Activated naive CD8-positive, alpha-beta T cell treated with anti-CD3 and anti-CD28 coated beads, Interleukin-2, amount 50 U/mL, for 24 hours (primary cell): ENCODE results near the gene METTL24.

ENCODE experiments used
- ATAC-seq: fragments of 150-1000 bp; cut with Tn5 transposase; one replicate; pipeline ENCODE4 v1.10.0; 2021
- DNase-seq: peaks from one replicate; pipeline ENCODE4 v3.0.0; 2021
- H3K27ac Mint-ChIP-seq: one replicate; pipeline ENCODE4 v1.8.0; 2021; ENCODE audit warnings: mild to moderate bottlenecking, mixed read lengths
- H3K27me3 Mint-ChIP-seq: one replicate; pipeline ENCODE4 v1.8.0; 2021; ENCODE audit warnings: mixed read lengths
- H3K36me3 Mint-ChIP-seq: one replicate; pipeline ENCODE4 v1.8.0; 2021; ENCODE audit warnings: low read depth, mixed read lengths
- H3K4me1 Mint-ChIP-seq: one replicate; pipeline ENCODE4 v1.8.0; 2021; ENCODE audit warnings: mixed read lengths
- H3K4me3 Mint-ChIP-seq: one replicate; pipeline ENCODE4 v1.8.0; 2021; ENCODE audit warnings: mild to moderate bottlenecking, moderate library complexity, mixed read lengths
- H3K9me3 Mint-ChIP-seq: one replicate; pipeline ENCODE4 v1.8.0; 2021; ENCODE audit warnings: mixed read lengths

METTL24 gene

DNA sequence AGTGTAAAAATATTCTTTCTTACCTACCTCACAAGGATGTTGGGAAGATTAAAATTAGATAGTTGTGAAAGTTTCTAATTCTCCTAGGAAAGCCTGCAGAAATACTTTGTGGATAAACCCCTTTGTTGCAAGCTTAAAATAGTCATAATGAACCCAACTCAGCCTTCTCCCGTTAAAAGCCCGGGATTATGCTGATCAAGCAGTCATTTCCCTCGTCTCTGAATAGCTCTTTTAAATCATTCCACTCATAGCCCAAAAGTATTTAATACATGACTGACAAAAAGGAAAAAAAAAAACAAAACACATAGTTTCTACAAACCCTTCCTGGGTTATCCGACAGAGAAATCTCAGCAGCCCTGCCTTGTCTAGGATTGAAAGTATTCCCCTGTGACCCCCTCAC is 10.9 kb upstream of the METTL24 start:
- Mint-ChIP-seq H3K9me3 (no peaks in the 10 kb centered on the region), H3K27ac (no peak overlapping the region), H3K4me1 (peaks cover 26% of the 10 kb centered on the region), H3K36me3 (no peaks in the 10 kb centered on the region), H3K27me3 (no peaks in the 10 kb centered on the region), H3K4me3 (no peak overlapping the region)
- DNase-seq (no peak), ATAC-seq (no peak)

DNA sequence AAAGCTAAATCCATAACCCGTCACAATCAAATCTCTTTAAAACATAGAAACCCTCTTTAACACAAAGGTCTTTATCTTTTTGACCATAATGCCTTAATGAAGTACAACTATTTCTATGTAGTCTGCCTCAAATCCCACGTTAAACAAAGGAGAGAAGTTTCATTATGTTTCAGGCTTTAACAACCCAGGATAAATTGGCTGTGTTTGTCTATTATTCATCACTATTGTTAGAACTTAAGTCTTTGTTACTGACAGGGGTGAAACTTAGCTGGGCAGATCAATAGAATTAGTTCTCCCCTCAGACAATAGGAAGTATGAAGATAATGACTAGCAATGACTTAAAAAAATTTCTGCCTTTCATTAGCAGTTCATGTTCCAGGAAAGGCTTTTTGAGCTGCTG is 10.1 kb upstream of the METTL24 start:
- Mint-ChIP-seq H3K4me3 (no peak overlapping the region), H3K4me1 (peaks cover 26% of the 10 kb centered on the region), H3K27me3 (no peaks in the 10 kb centered on the region), H3K9me3 (no peaks in the 10 kb centered on the region), H3K27ac (no peak overlapping the region), H3K36me3 (no peaks in the 10 kb centered on the region)
- ATAC-seq (no peak), DNase-seq (no peak)

DNA sequence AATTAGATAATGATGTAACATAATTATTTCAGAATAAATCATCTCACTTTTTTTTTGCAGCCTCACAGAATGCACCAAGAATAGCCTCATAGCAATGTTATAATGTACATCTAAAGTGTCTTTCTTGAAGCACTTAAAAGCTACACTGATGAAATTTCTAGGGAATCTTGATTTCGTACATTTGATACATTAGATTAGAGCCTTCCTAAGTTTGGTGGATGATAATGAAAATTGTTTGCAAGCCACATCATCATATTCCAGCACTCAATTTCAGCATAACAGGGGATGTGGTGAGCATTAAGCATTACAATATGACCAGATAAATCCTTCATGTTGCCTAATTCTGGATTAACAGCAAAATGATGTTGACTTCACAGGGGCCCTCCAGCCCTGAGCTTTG is 9.7 kb upstream of the METTL24 start:
- DNase-seq (no peak), ATAC-seq (no peak)
- peaks cover 26% of the 10 kb centered on the region for H3K4me1 Mint-ChIP-seq
- no peaks in the 10 kb centered on the region for H3K9me3 Mint-ChIP-seq
- no peak overlapping the region for H3K4me3 Mint-ChIP-seq
- H3K36me3 Mint-ChIP-seq: no peaks in the 10 kb centered on the region
- no peaks in the 10 kb centered on the region for H3K27me3 Mint-ChIP-seq
- no peak overlapping the region for H3K27ac Mint-ChIP-seq

GRCh38 chr6:110366975-110367374 is 8.8 kb upstream of the METTL24 start:
- ATAC-seq: peak; percentile 33
- Mint-ChIP-seq H3K4me3 (no peak overlapping the region), H3K27me3 (no peaks in the 10 kb centered on the region), H3K4me1 (peaks cover 26% of the 10 kb centered on the region), H3K36me3 (no peaks in the 10 kb centered on the region), H3K9me3 (no peaks in the 10 kb centered on the region), H3K27ac (no peak overlapping the region)
- DNase-seq: no peak

DNA sequence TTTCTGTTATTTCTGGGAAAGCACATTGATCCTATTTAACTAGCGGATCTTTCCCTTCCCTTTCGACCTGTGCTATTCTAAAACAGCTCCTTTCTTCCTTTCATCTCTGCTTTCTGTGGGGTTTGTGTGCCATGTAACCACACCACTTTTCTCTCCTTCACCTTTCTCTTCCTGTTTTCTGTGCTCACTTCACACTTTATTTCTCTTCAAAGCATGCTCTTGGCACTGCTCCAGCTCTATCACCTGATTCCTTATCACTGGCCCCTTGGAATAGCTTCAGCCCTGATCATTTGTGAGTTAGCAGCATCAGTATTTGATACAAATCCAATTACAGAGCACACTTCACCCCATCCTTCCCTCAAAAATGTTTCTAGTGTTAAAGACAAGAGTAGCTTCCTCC is 8.1 kb upstream of the METTL24 start:
- Mint-ChIP-seq H3K27ac (no peak overlapping the region), H3K27me3 (no peaks in the 10 kb centered on the region), H3K4me1 (peaks cover 26% of the 10 kb centered on the region), H3K4me3 (no peak overlapping the region), H3K9me3 (no peaks in the 10 kb centered on the region), H3K36me3 (no peaks in the 10 kb centered on the region)
- ATAC-seq (no peak), DNase-seq (no peak)

DNA sequence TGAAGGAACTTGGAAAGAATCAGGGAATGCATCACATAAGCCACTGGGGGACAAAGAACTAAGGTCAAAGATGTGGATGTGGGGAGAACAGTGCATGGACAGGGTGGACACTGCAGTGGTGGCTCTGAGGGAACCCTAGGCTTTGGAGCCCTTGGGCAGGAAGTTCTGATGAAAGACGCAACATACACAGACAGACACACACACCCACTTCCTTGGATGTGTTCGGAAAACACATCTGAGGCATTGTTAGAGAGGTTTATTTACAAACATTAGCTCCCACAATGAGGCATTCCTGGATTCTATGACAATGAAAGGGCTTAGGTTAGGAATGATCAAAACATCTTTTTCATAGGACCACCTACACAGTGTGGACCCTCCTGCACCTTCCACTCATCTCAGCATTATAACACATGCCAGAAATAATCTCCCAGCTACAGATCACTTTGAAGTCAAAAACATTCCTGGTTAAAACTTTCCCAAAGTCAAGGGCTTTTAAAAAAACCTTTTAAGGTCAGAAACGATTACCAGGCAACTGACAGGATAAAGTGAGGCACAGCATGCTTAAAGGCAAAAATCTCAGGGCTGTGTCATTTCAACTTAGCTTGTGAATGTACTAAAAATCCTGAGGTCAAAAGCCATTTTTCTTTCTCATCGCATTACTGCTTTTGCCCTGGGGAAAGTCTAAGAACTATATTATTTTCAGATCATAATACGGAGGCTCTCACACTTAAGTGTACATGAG is 6.4 kb upstream of the METTL24 start:
- peaks cover 1% of the 10 kb centered on the region for H3K27me3 Mint-ChIP-seq
- no peaks in the 10 kb centered on the region for H3K9me3 Mint-ChIP-seq
- H3K4me1 Mint-ChIP-seq: peaks cover 26% of the 10 kb centered on the region
- no peak overlapping the region for H3K27ac Mint-ChIP-seq
- ATAC-seq: no peak
- H3K36me3 Mint-ChIP-seq: no peaks in the 10 kb centered on the region
- no peak for DNase-seq
- no peak overlapping the region for H3K4me3 Mint-ChIP-seq

DNA sequence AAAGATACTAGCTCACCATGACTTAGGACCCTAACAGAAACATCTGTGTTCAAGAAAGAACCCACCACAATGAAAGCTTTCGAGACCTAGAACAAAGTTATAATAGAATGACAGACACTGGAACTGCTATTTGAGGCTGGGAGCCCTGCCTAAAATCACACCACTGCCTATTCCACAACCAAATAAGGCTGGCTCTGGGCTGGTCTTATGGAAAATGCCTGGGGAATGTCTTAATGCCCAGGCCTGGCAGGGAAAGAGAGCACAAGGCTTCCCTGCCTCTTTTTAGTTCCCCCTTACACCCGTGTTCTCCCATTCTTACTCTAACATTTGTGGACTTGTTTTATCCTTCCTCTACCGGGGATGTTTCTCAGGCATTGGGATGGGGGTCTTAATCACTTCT is 5.6 kb upstream of the METTL24 start:
- Mint-ChIP-seq H3K27me3 (peaks cover 9% of the 10 kb centered on the region), H3K4me3 (no peak overlapping the region), H3K9me3 (no peaks in the 10 kb centered on the region), H3K36me3 (no peaks in the 10 kb centered on the region), H3K27ac (no peak overlapping the region), H3K4me1 (peaks cover 26% of the 10 kb centered on the region)
- ATAC-seq: no peak
- DNase-seq: no peak

DNA sequence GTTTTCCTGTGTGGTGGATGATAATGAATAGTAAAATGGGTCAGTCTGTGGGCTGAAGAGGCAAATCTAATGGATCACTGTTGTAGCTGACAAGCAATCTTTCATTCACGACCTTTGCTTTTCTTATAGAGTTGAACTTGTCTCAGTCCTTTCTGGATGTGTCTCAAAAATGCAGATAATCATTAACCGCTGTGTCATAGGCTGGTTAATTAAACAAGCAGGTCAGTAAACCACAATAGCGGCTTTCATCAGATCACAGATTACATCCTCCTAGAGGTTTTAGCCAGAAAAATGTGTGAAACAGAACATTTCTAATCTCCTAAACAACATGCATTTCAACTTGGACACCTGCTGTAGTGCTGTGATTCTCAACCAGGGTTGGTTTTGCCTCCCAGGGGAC is 2.5 kb upstream of the METTL24 start:
- H3K4me1 Mint-ChIP-seq: peaks cover 19% of the 10 kb centered on the region
- ATAC-seq (no peak), DNase-seq (no peak)
- no peak overlapping the region for H3K27ac Mint-ChIP-seq
- no peaks in the 10 kb centered on the region for H3K9me3 Mint-ChIP-seq
- no peaks in the 10 kb centered on the region for H3K36me3 Mint-ChIP-seq
- peaks cover 28% of the 10 kb centered on the region for H3K27me3 Mint-ChIP-seq
- H3K4me3 Mint-ChIP-seq: no peak overlapping the region

- no peaks in the 10 kb centered on the region for H3K9me3 Mint-ChIP-seq
- H3K27me3 Mint-ChIP-seq: peaks cover 31% of the 10 kb centered on the region
- peaks cover 15% of the 10 kb centered on the region for H3K4me1 Mint-ChIP-seq
- H3K36me3 Mint-ChIP-seq: no peaks in the 10 kb centered on the region
- ATAC-seq (no peak), DNase-seq (no peak)
- H3K27ac Mint-ChIP-seq: no peak overlapping the region
- peak overlapping the region; percentile 40 for H3K4me3 Mint-ChIP-seq
These were observed 1.4 kb upstream of the METTL24 start for GRCh38 chr6:110359556-110359955.

DNA sequence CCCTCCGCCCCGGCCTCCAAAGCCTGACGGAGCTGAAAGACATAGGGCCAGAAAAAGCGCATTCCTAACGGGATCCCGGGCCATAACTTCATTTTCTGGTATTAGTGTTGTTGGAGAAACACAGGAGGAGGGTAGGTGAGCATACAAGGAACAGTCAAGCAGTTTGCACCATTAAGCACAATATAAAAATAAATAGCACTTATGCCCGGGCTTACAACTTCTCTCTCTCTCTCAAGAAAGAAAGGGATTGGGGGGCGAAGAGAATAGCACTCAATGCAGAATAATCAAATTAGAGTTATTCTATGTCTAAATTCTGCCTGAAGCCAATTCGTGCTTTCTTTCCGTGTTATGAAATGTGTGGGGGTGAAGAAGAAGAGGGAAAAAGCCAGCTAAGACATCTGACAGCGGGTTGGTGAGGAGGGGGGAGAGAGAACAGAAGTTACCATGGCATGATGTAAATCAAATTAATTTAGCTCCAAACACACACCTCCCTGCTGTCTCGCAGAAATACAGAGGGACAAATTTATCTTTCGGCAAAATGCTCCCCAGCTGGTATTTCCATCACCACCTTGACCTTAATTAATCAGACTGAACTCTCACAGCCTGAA is 508 bp upstream of the METTL24 start:
- Mint-ChIP-seq H3K9me3 (no peaks in the 10 kb centered on the region), H3K27me3 (peaks cover 31% of the 10 kb centered on the region), H3K36me3 (no peaks in the 10 kb centered on the region), H3K4me1 (peaks cover 11% of the 10 kb centered on the region), H3K27ac (no peak overlapping the region), H3K4me3 (peak overlapping the region; percentile 54)
- ATAC-seq (no peak), DNase-seq (no peak)

DNA sequence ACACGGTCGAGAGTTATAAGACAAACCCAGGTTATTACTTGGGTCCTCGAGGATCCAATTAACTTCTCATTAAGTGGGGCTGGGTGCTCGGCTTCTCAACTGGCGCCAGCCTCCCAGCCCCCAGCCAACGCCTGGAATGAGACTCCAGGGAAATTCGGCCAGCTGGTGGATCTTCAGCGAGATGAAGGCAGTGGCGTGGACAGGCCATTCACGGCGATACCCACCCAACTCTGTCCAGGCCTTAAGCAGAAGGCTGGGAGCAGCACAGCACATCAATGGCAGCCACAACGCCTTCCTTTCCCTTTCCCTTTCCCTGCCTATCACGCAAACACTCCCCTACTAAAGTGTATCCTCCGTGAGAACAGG is 868 bp downstream of the METTL24 start:
- Mint-ChIP-seq H3K27me3 (peaks cover 31% of the 10 kb centered on the region), H3K36me3 (no peaks in the 10 kb centered on the region), H3K27ac (no peak overlapping the region), H3K4me3 (peak overlapping the region; percentile 79), H3K4me1 (peaks cover 11% of the 10 kb centered on the region), H3K9me3 (no peaks in the 10 kb centered on the region)
- no peak for ATAC-seq
- no peak for DNase-seq

GRCh38 chr6:110356778-110357177 is 1.4 kb downstream of the METTL24 start:
- Mint-ChIP-seq H3K4me1 (peaks cover 11% of the 10 kb centered on the region), H3K4me3 (peak overlapping the region; percentile 79), H3K36me3 (no peaks in the 10 kb centered on the region), H3K9me3 (no peaks in the 10 kb centered on the region), H3K27me3 (peaks cover 31% of the 10 kb centered on the region), H3K27ac (no peak overlapping the region)
- ATAC-seq (no peak), DNase-seq (no peak)

- H3K9me3 Mint-ChIP-seq: no peaks in the 10 kb centered on the region
- ATAC-seq (no peak), DNase-seq (no peak)
- no peak overlapping the region for H3K4me3 Mint-ChIP-seq
- no peaks in the 10 kb centered on the region for H3K36me3 Mint-ChIP-seq
- peaks cover 11% of the 10 kb centered on the region for H3K4me1 Mint-ChIP-seq
- H3K27ac Mint-ChIP-seq: no peak overlapping the region
- peaks cover 31% of the 10 kb centered on the region for H3K27me3 Mint-ChIP-seq
These were observed 2.4 kb downstream of the METTL24 start for GRCh38 chr6:110355727-110356126.

DNA sequence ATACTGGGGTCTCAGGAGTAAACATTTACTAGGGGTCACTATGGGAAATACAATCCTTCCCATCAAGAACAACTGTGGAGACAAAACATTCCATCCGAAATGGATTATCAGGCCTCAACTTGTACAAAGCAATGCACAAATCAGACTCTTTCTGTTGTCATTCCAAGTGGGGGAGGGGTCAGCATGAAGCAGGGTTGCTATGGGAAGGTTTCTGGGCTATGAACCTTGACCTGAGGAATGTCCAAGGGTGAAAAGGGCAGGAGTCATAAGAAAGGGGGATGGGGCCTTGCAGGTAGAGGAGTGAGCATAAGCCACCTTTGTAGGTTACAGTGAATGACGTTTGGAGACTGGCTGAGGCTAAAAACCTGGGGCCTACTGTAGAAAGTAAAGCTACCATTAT is 3.1 kb downstream of the METTL24 start:
- Mint-ChIP-seq H3K9me3 (no peaks in the 10 kb centered on the region), H3K4me1 (peaks cover 11% of the 10 kb centered on the region), H3K4me3 (no peak overlapping the region), H3K36me3 (no peaks in the 10 kb centered on the region), H3K27me3 (peaks cover 31% of the 10 kb centered on the region), H3K27ac (no peak overlapping the region)
- no peak for ATAC-seq
- no peak for DNase-seq

DNA sequence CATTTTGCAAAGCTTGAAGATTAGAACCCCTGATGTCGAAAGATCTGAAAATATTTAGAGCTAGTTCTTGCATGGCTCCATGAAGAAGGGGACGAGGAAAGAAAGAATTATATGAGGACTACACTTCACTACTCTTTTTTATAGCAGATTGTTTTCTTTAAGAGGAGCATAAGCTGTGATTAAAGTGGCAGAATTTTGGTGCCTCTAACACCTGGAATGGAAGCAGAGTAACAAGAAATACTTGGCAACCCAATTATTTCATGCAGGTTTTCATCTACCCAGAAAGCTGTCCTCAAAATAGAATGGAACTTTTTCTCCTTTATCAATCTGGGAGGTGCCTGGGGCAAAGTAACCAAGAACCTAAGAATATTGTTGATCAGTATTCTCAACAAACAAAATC is 4.0 kb downstream of the METTL24 start:
- H3K27me3 Mint-ChIP-seq: peaks cover 26% of the 10 kb centered on the region
- peaks cover 11% of the 10 kb centered on the region for H3K4me1 Mint-ChIP-seq
- H3K4me3 Mint-ChIP-seq: no peak overlapping the region
- ATAC-seq: no peak
- H3K36me3 Mint-ChIP-seq: no peaks in the 10 kb centered on the region
- no peak for DNase-seq
- no peak overlapping the region for H3K27ac Mint-ChIP-seq
- no peaks in the 10 kb centered on the region for H3K9me3 Mint-ChIP-seq
